ENCODE results near the gene TSC22D2. TPM values are rescaled to one million over a fixed set of nuclear protein-coding genes. Genes with fewer than 3 reads are reported as not detected.

TSC22D2 gene
- total and polyA plus RNA-seq, 2 of the 8 experiments (the other 6 are each of a cell fraction or from before 2014, with no cell fraction given), result 3.4 to 27.6 TPM

- Histone ChIP-seq H2BK20ac (ENCODE audit: low read length) (no peak overlapping the region), H3K23me2 (ENCODE audit: low read depth, low read length) (no peaks in the 10 kb centered on the region), H3K18ac (ENCODE audit: extremely low read depth, low read length) (no peak overlapping the region), H3K4ac (replicated peaks; ENCODE audit: insufficient read length, low read depth, low read length) (no peak overlapping the region), H3K4me3 (ENCODE audit: extremely low read depth in 1 of 4, insufficient read depth in 2 of 4, low read depth in 3 of 4, low read length in 4 of 4) (no peak overlapping the region), H4K91ac (replicated peaks; ENCODE audit: insufficient read length, low read length) (no peak overlapping the region), H3K4me2 (ENCODE audit: insufficient read depth in 1 of 2, low read depth in 2 of 2, low read length in 2 of 2) (no peak overlapping the region), H4K5ac (ENCODE audit: insufficient read length, low read depth, low read length) (no peak overlapping the region), H3K9ac (replicated peaks in 1 of 4; ENCODE audit: extremely low read depth in 1 of 4, low read depth in 3 of 4, low read length in 3 of 4) (no peak overlapping the region), H3K56ac (replicated peaks; ENCODE audit: insufficient read length, low read depth, low read length) (no peak overlapping the region), H3K79me1 (ENCODE audit: low read depth, low read length) (no peaks in the 10 kb centered on the region), H3K27me3 (replicated peaks in 1 of 4; ENCODE audit: control insufficient read depth in 3 of 4, extremely low read depth in 1 of 4, insufficient read depth in 3 of 4, low read length in 3 of 4) (no peaks in the 10 kb centered on the region), H2BK5ac (ENCODE audit: low read depth, low read length) (no peak overlapping the region), H2BK120ac (replicated peaks; ENCODE audit: low read depth, low read length) (no peak overlapping the region), H3K9me3 (ENCODE audit: insufficient read depth in 2 of 2, low read depth in 1 of 2, low read length in 1 of 2) (no peaks in the 10 kb centered on the region), H3K79me2 (ENCODE audit: control insufficient read depth in 1 of 2, insufficient read depth in 2 of 2, low read length in 2 of 2) (no peaks in the 10 kb centered on the region), H2AK5ac (ENCODE audit: low read depth, low read length) (no peak overlapping the region), H2BK15ac (ENCODE audit: low read length) (no peak overlapping the region), H3K36me3 (ENCODE audit: control insufficient read depth in 2 of 4, insufficient read depth in 4 of 4, low read length in 3 of 4) (no peaks in the 10 kb centered on the region), H2AFZ (ENCODE audit: low read length) (no peak overlapping the region), H2BK12ac (ENCODE audit: low read depth, low read length) (no peak overlapping the region), H4K8ac (ENCODE audit: extremely low read depth, insufficient read depth, low read length) (no peak overlapping the region), H3K14ac (ENCODE audit: insufficient read length) (no peak overlapping the region), H4K20me1 (replicated peaks in 1 of 2; ENCODE audit: control insufficient read depth in 1 of 2, insufficient read depth in 2 of 2, low read length in 2 of 2) (no peaks in the 10 kb centered on the region), H3K4me1 (replicated peaks in 1 of 4; ENCODE audit: control insufficient read depth in 3 of 4, insufficient read depth in 4 of 4, low read length in 3 of 4) (no peaks in the 10 kb centered on the region), H3K27ac (ENCODE audit: low read depth, low read length) (no peak overlapping the region), H3K23ac (ENCODE audit: insufficient read length) (no peak overlapping the region)
- ChIA-PET CTCF (ENCODE audit: partially characterized antibody) (interaction anchor here (1.0 to 3.7 kb wide), 4 partner anchors 9 to 244 kb away, joined by 3 to 20 read pairs (median 4); no protein-coding TSS in a partner anchor), POLR2A (ENCODE audit: partially characterized antibody) (no interaction called here)
- no peak for FAIRE-seq
- DNase-seq (ENCODE audit: low read depth in 1 of 2, low spot score in 2 of 2), result no peak
- no peak for TF ChIP-seq KDM5A (IDR thresholded peaks at IDR 0.05; ENCODE audit: low read length)
- TF ChIP-seq SIN3A (conservative IDR thresholded peaks at IDR 0.05 in 1 of 2, IDR thresholded peaks at IDR 0.05 in 1 of 2; ENCODE audit: low read depth in 1 of 2, low read length in 2 of 2), result no peak
- TF ChIP-seq BACH1 (IDR thresholded peaks at IDR 0.05; ENCODE audit: low read length), result no peak
- no peak for TF ChIP-seq SIX5 (IDR thresholded peaks at IDR 0.05; ENCODE audit: low read depth, low read length)
- no peak for TF ChIP-seq SP2 (IDR thresholded peaks at IDR 0.05; ENCODE audit: low read length)
- no peak for TF ChIP-seq KDM4A (IDR thresholded peaks at IDR 0.05; ENCODE audit: low read depth, low read length, severe bottlenecking)
- TF ChIP-seq TAF7 (optimal IDR thresholded peaks at IDR 0.05; ENCODE audit: borderline replicate concordance, low read depth, low read length), result no peak
- TF ChIP-seq RBBP5 (IDR thresholded peaks at IDR 0.05; ENCODE audit: borderline replicate concordance, low read depth, low read length), result no peak
- no peak for TF ChIP-seq ASH2L (IDR thresholded peaks at IDR 0.05; ENCODE audit: low read length)
- TF ChIP-seq HDAC2 (IDR thresholded peaks at IDR 0.05; ENCODE audit: borderline replicate concordance in 1 of 2, low read depth in 2 of 2, low read length in 2 of 2), result no peak
- no peak for TF ChIP-seq KDM1A (IDR thresholded peaks at IDR 0.05; ENCODE audit: borderline replicate concordance, low read length)
- TF ChIP-seq GTF2F1 (IDR thresholded peaks at IDR 0.05; ENCODE audit: borderline replicate concordance, low read depth, low read length), result no peak
- TF ChIP-seq TAF1 (IDR thresholded peaks at IDR 0.05; ENCODE audit: low read depth, low read length), result no peak
- TF ChIP-seq CHD2 (IDR thresholded peaks at IDR 0.05; ENCODE audit: low read length), result no peak
- TF ChIP-seq MAX (IDR thresholded peaks at IDR 0.05), result no peak
Measured at GRCh38 chr3:150483226-150483625, 75.1 kb downstream of the TSC22D2 start.

Measured in H1 (cell line).